Suprapubic skin (tissue), 4 donors: ENCODE results near the gene PPP4R3B. TPM values are rescaled to one million over a fixed set of nuclear protein-coding genes. Genes with fewer than 3 reads are reported as not detected.

Experiments
- DNase-seq, 2 donors: peaks; one replicate each; pipeline ENCODE4 v3.0.0-alpha.2; 2019; ENCODE audit warnings: low spot score in 2 of 2
- H3K27ac ChIP-seq: fragments of 200-600 bp; sonication (generic); one replicate; pipeline ENCODE4 v1.5.1; 2019
- H3K27me3 ChIP-seq: fragments of 200-600 bp; sonication (generic); one replicate; pipeline ENCODE4 v1.5.1; 2019
- H3K36me3 ChIP-seq: fragments of 200-600 bp; sonication (generic); one replicate; pipeline ENCODE4 v1.5.1; 2019
- H3K4me1 ChIP-seq: fragments of 200-600 bp; sonication (generic); one replicate; pipeline ENCODE4 v1.5.1; 2019
- H3K4me3 ChIP-seq: fragments of 200-600 bp; sonication (generic); one replicate; pipeline ENCODE4 v1.5.1; 2019; ENCODE audit warnings: mild to moderate bottlenecking
- H3K9me3 ChIP-seq: fragments of 200-600 bp; sonication (generic); one replicate; pipeline ENCODE4 v1.5.1; 2019
- CTCF ChIP-seq, 2 donors: fragments of 200-600 bp in 1 of 2; fragments of 450-650 bp in 1 of 2; sonication (generic) in 1 of 2; IDR thresholded peaks; one replicate each; pipeline ENCODE4 v1.5.1; 2016 to 2019; ENCODE audit warnings: antibody characterized with exemption in 2 of 2, mild to moderate bottlenecking in 1 of 2, moderate library complexity in 1 of 2
- EP300 ChIP-seq: sonication (generic); formaldehyde crosslinking; IDR thresholded peaks from one replicate; pipeline ENCODE4 v1.6.1; 2017; ENCODE audit warnings: antibody characterized with exemption
- POLR2A ChIP-seq, 2 donors: fragments of 450-650 bp; IDR thresholded peaks; one replicate each; pipeline ENCODE4 v1.6.1; 2017; ENCODE audit warnings: antibody characterized with exemption in 2 of 2, mild to moderate bottlenecking in 2 of 2, moderate library complexity in 2 of 2
- POLR2AphosphoS5 ChIP-seq, 3 donors: sonication (generic); formaldehyde crosslinking; IDR thresholded peaks; one replicate each; pipeline ENCODE4 v1.6.1; 2017; ENCODE audit warnings: antibody characterized with exemption in 3 of 3
- WGBS: methylation state at CpG from one replicate; pipeline ENCODE4 v1.1.5; 2018; 5-methylcytosine and 5-hydroxymethylcytosine counted together
- total RNA-seq, 4 donors: library from RNA; depleted of rRNA; stranded (reverse); fragments of >200 nt; gene quantifications; one replicate each; pipeline ENCODE4 v1.1.0, GENCODE V29; 2016

PPP4R3B gene
- total RNA-seq, 4 donors from 2014 or later = 46.6 to 69.2 (median 65.4) TPM

GRCh38 chr2:55526174-55526573, 91.2 kb downstream of the PPP4R3B start:
- 96% methylated on average over 1 of the region's 1 CpG for WGBS
- Histone ChIP-seq H3K4me3 (no peak overlapping the region), H3K9me3 (no peaks in the 10 kb centered on the region), H3K4me1 (no peaks in the 10 kb centered on the region), H3K27me3 (no peaks in the 10 kb centered on the region), H3K36me3 (peaks cover 67% of the 10 kb centered on the region), H3K27ac (no peak overlapping the region)
- DNase-seq = no peak
- TF ChIP-seq CTCF (IDR thresholded peaks at IDR 0.05) (no peak), EP300 (no peak), POLR2A (IDR thresholded peaks at IDR 0.05) (no peak), POLR2AphosphoS5 (IDR thresholded peaks at IDR 0.05) (no peak)

DNA sequence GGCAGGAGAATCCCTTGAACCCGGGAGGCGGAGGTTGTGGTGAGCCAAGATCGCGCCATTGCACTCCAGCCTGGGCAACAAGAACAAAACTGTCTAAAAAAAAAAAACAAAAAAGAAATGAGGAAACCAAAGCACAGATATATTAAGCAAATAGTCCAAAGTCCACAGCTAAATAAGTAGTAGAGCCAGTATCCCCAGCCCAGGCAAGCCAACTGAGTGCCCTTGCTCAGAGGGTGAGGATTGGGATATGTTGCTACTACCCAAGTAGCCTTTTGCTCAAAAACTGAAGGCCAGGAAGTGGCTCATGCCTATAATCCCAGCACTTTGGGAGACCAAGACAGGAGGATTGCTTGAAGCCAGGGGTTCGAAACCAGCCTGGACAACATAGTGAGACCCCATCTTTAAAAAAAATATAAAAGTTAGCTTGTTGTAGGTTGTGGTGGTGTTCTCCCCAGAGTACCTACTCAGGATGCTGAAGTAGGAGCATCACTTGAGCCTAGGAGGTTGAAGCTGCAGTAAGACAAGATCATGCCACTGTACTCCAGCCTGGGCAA, 92.5 kb downstream of the PPP4R3B start:
- 97% methylated on average over 5 of the region's 5 CpGs for WGBS
- H3K4me3 ChIP-seq = no peak overlapping the region
- peaks cover 6% of the 10 kb centered on the region for H3K4me1 ChIP-seq
- no peaks in the 10 kb centered on the region for H3K9me3 ChIP-seq
- no peak for DNase-seq
- H3K27ac ChIP-seq = no peak overlapping the region
- no peak for TF ChIP-seq POLR2AphosphoS5 (IDR thresholded peaks at IDR 0.05)
- TF ChIP-seq EP300 = no peak
- TF ChIP-seq CTCF (IDR thresholded peaks at IDR 0.05) = no peak
- TF ChIP-seq POLR2A (IDR thresholded peaks at IDR 0.05) = no peak
- H3K36me3 ChIP-seq = peaks cover 57% of the 10 kb centered on the region
- no peaks in the 10 kb centered on the region for H3K27me3 ChIP-seq

DNA sequence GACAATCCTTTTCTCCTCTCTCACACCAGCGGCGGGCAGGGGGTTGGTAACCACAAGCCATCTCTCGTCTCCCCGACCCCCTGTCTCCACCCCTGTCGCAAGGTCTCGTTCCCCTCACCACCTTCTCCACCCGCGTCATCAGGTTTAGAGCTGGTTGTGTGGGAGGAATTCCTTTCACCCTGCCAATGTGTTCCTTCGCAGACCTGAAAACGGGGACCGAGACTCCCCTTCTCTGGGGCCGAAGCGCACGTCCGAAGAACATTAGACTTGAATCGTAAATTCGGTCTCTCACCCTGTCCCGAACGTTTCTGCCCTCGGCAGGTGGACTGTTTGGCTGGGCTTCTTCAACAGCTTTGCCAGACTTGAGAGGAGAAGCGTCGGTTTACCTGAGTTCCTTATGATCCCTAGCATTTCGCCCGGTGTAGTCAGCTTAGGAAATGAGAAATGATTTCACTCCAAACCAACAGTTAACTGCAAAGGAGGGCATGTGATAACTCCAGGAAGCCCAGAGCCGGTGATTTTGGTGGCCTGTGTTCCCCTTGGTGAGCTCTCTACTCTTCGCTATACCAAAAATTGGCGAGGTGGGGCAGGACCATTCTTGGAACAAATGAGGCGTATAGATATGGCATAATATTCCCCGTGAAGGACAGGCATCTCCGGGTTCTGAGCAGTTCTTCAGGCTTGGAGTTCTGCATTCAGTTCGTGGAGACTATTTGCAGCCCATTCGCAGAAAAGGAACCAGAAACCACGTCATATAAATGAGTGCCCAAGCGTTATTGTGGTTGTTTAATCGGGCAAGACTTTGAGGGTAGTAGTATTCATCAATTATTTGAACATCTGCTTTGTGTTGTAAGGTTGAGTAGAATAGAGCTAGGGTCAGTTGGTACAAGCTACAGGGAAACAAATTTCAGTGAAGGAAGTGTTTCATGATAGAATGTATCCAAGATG, 97.2 kb downstream of the PPP4R3B start:
- H3K27ac ChIP-seq = peak overlapping the region; percentile 88
- peak overlapping the region; percentile 87 for H3K4me3 ChIP-seq
- WGBS = 3% methylated on average over 34 of the region's 35 CpGs
- no peaks in the 10 kb centered on the region for H3K27me3 ChIP-seq
- peak in 1 of 2 donors; percentile 80 for DNase-seq
- TF ChIP-seq EP300 = no peak
- no peaks in the 10 kb centered on the region for H3K9me3 ChIP-seq
- peaks cover 20% of the 10 kb centered on the region for H3K36me3 ChIP-seq
- H3K4me1 ChIP-seq = peaks cover 11% of the 10 kb centered on the region

- Histone ChIP-seq H3K9me3 (no peaks in the 10 kb centered on the region), H3K4me3 (peak overlapping the region; percentile 87), H3K4me1 (peaks cover 11% of the 10 kb centered on the region), H3K27me3 (no peaks in the 10 kb centered on the region), H3K36me3 (peaks cover 9% of the 10 kb centered on the region), H3K27ac (peak overlapping the region; percentile 88)
- TF ChIP-seq POLR2A (IDR thresholded peaks at IDR 0.05) = no peak
- no peak for TF ChIP-seq CTCF (IDR thresholded peaks at IDR 0.05)
- no peak for TF ChIP-seq POLR2AphosphoS5 (IDR thresholded peaks at IDR 0.05)
- no peak for TF ChIP-seq EP300
- no peak for DNase-seq
- WGBS = 27% methylated on average over 9 of the region's 9 CpGs
Observed at GRCh38 chr2:55518841-55519165, 98.6 kb downstream of the PPP4R3B start.

- 34% methylated on average over 7 of the region's 7 CpGs for WGBS
- DNase-seq = no peak
- H3K27ac ChIP-seq = no peak overlapping the region
- H3K4me3 ChIP-seq = no peak overlapping the region
- TF ChIP-seq POLR2AphosphoS5 (IDR thresholded peaks at IDR 0.05) (no peak), EP300 (no peak), CTCF (IDR thresholded peaks at IDR 0.05) (no peak), POLR2A (IDR thresholded peaks at IDR 0.05) (no peak)
- H3K27me3 ChIP-seq = no peaks in the 10 kb centered on the region
- H3K9me3 ChIP-seq = no peaks in the 10 kb centered on the region
- H3K36me3 ChIP-seq = no peaks in the 10 kb centered on the region
- H3K4me1 ChIP-seq = no peaks in the 10 kb centered on the region
Observed at GRCh38 chr2:55511508-55512124, 105.8 kb downstream of the PPP4R3B start.
